H9 (cell line): ENCODE results near the gene FA2H. TPM values are rescaled to one million over a fixed set of nuclear protein-coding genes. Genes with fewer than 3 reads are reported as not detected.

Experiments
- DNase-seq: peaks from one replicate; pipeline ENCODE4 v3.0.0-alpha.2; 2017
- H2AFZ ChIP-seq: one replicate; pipeline ENCODE4 v1.6.1; 2013; ENCODE audit warnings: mild to moderate bottlenecking, low read length, control low read depth, moderate library complexity
- H2AK5ac ChIP-seq: 2 replicates; pipeline ENCODE4 v1.6.1; 2013; ENCODE audit warnings: low read length, control low read depth, mixed read lengths; ENCODE audit not compliant: insufficient read length
- H2BK120ac ChIP-seq: one replicate; pipeline ENCODE4 v1.6.1; 2013; ENCODE audit warnings: low read depth, mild to moderate bottlenecking, low read length, control low read depth, inconsistent platforms; ENCODE audit not compliant: poor library complexity, severe bottlenecking
- H2BK12ac ChIP-seq: 2 replicates; pipeline ENCODE4 v1.6.1; 2013; ENCODE audit warnings: low read length, control low read depth, mixed read lengths, low read depth; ENCODE audit not compliant: insufficient read length
- H2BK15ac ChIP-seq: 2 replicates; pipeline ENCODE4 v1.6.1; 2013; ENCODE audit warnings: low read depth, low read length, control low read depth
- H2BK20ac ChIP-seq: one replicate; pipeline ENCODE4 v1.6.1; 2013; ENCODE audit warnings: low read depth, mild to moderate bottlenecking, low read length, control low read depth, inconsistent platforms; ENCODE audit not compliant: poor library complexity, severe bottlenecking
- H2BK5ac ChIP-seq: 2 replicates; pipeline ENCODE4 v1.6.1; 2013; ENCODE audit warnings: low read length, control low read depth, mixed read lengths; ENCODE audit not compliant: insufficient read length
- H3K14ac ChIP-seq: 2 replicates; pipeline ENCODE4 v1.6.1; 2013; ENCODE audit warnings: low read length, control low read depth; ENCODE audit not compliant: insufficient read depth
- H3K18ac ChIP-seq: 2 replicates; pipeline ENCODE4 v1.6.1; 2013; ENCODE audit warnings: low read depth, mild to moderate bottlenecking, mixed read lengths, low read length, control low read depth; ENCODE audit not compliant: insufficient read length
- H3K23ac ChIP-seq: 2 replicates; pipeline ENCODE4 v1.6.1; 2013; ENCODE audit warnings: low read length, control low read depth, mixed read lengths, low read depth; ENCODE audit not compliant: insufficient read length
- H3K23me2 ChIP-seq: 2 replicates; pipeline ENCODE4 v1.6.1; 2013; ENCODE audit warnings: low read depth, mild to moderate bottlenecking, mixed read lengths, low read length, control low read depth; ENCODE audit not compliant: insufficient read length, poor library complexity, severe bottlenecking
- H3K27ac ChIP-seq: 2 replicates; pipeline ENCODE4 v1.5.1; 2013; ENCODE audit warnings: low read length, control low read depth, mixed read lengths, low read depth; ENCODE audit not compliant: insufficient read length
- H3K27me3 ChIP-seq: 2 replicates; pipeline ENCODE4 v1.6.1; 2013; ENCODE audit warnings: low read length, control low read depth, inconsistent platforms; ENCODE audit not compliant: insufficient read depth
- H3K4ac ChIP-seq: 2 replicates; pipeline ENCODE4 v1.6.1; 2013; ENCODE audit warnings: low read depth, mild to moderate bottlenecking, control low read depth, inconsistent platforms, low read length, moderate library complexity
- H3K4me1 ChIP-seq: 2 replicates; pipeline ENCODE4 v1.6.1; 2013; ENCODE audit warnings: low read length, control low read depth, inconsistent platforms; ENCODE audit not compliant: insufficient read depth
- H3K4me2 ChIP-seq: 2 replicates; pipeline ENCODE4 v1.6.1; 2013; ENCODE audit warnings: low read length, control low read depth, mixed read lengths; ENCODE audit not compliant: insufficient read length, insufficient read depth
- H3K56ac ChIP-seq: 2 replicates; pipeline ENCODE4 v1.6.1; 2013; ENCODE audit warnings: low read depth, mild to moderate bottlenecking, mixed read lengths, low read length, control low read depth; ENCODE audit not compliant: insufficient read length
- H3K79me1 ChIP-seq: 2 replicates; pipeline ENCODE4 v1.6.1; 2013; ENCODE audit warnings: low read depth, mild to moderate bottlenecking, moderate library complexity, low read length, control low read depth, inconsistent platforms; ENCODE audit not compliant: insufficient read depth, poor library complexity, severe bottlenecking
- H3K79me2 ChIP-seq: 2 replicates; pipeline ENCODE4 v1.6.1; 2013; ENCODE audit warnings: low read length, control low read depth, inconsistent platforms; ENCODE audit not compliant: insufficient read depth
- H3K9ac ChIP-seq: 2 replicates; pipeline ENCODE4 v1.6.1; 2013; ENCODE audit warnings: low read length, control low read depth, mixed read lengths; ENCODE audit not compliant: insufficient read length; ENCODE audit errors: extremely low read depth
- H3K9me3 ChIP-seq: one replicate; pipeline ENCODE4 v1.6.1; 2013; ENCODE audit warnings: low read depth, low read length, inconsistent platforms; ENCODE audit not compliant: control insufficient read depth
- H3T11ph ChIP-seq: one replicate; pipeline ENCODE4 v1.6.1; 2013; ENCODE audit warnings: mild to moderate bottlenecking, low read length, control low read depth, inconsistent platforms
- H4K20me1 ChIP-seq: one replicate; pipeline ENCODE4 v1.6.1; 2013; ENCODE audit not compliant: control insufficient read depth, insufficient read length, insufficient read depth
- H4K5ac ChIP-seq: 2 replicates; pipeline ENCODE4 v1.6.1; 2013; ENCODE audit warnings: low read depth, mild to moderate bottlenecking, mixed read lengths, low read length, control low read depth; ENCODE audit not compliant: insufficient read length
- H4K8ac ChIP-seq: replicated peaks from 2 replicates; pipeline ENCODE4 v1.6.1; 2013; ENCODE audit warnings: low read length, control low read depth, mixed read lengths, low read depth; ENCODE audit not compliant: insufficient read length
- H4K91ac ChIP-seq: 2 replicates; pipeline ENCODE4 v1.6.1; 2013; ENCODE audit warnings: low read depth, mild to moderate bottlenecking, moderate library complexity, mixed read lengths, low read length, control low read depth; ENCODE audit not compliant: insufficient read length
- H3K27ac Mint-ChIP-seq, 3 experiments: 2 replicates in 2 of 3; 3 replicates in 1 of 3; pipeline ENCODE4 v1.8.0; 2020 to 2021; ENCODE audit warnings: mixed read lengths in 3 of 3, mild to moderate bottlenecking in 1 of 3, moderate library complexity in 1 of 3
- H3K27me3 Mint-ChIP-seq: 2 replicates; pipeline ENCODE4 v1.8.0; 2021; ENCODE audit warnings: low read depth, mild to moderate bottlenecking, moderate library complexity, mixed read lengths
- H3K36me3 Mint-ChIP-seq, 3 experiments: 2 replicates in 2 of 3; 3 replicates in 1 of 3; pipeline ENCODE4 v1.8.0; 2020 to 2021; ENCODE audit warnings: low read depth in 3 of 3, mixed read lengths in 3 of 3; ENCODE audit not compliant: insufficient read depth in 1 of 3
- H3K4me1 Mint-ChIP-seq, 2 experiments: 2 replicates each; pipeline ENCODE4 v1.8.0; 2020; ENCODE audit warnings: mixed read lengths in 2 of 2
- H3K4me3 Mint-ChIP-seq, 2 experiments: 2 replicates in 1 of 2; 3 replicates in 1 of 2; pipeline ENCODE4 v1.8.0; 2020 to 2021; ENCODE audit warnings: mild to moderate bottlenecking in 2 of 2, mixed read lengths in 2 of 2, moderate library complexity in 1 of 2
- H3K9me3 Mint-ChIP-seq, 2 experiments: 2 replicates in 1 of 2; 3 replicates in 1 of 2; pipeline ENCODE4 v1.8.0; 2020; ENCODE audit warnings: mild to moderate bottlenecking in 2 of 2, mixed read lengths in 2 of 2, moderate library complexity in 1 of 2
- WGBS: extraction: QIAGEN DNeasy Blood & Tissue Kit; methylation state at CpG from one replicate; pipeline ENCODE4 v1.1.7; 2013; ENCODE audit warnings: missing lambda C conversion rate, low lambda C conversion rate, mixed read lengths; ENCODE audit not compliant: insufficient read length; ENCODE audit errors: extremely low coverage; 5-methylcytosine and 5-hydroxymethylcytosine counted together
- total RNA-seq: library from RNA; stranded (reverse); gene quantifications from 2 replicates; pipeline ENCODE4 v1.2.1, GENCODE V29; 2021
- TF ChIP-seq, protein P1 (sequence below): fragments of 200-600 bp; sonication (generic); conservative IDR thresholded peaks from 3 replicates; pipeline ENCODE4 v1.8.0; 2021; ENCODE audit warnings: antibody characterized with exemption, mild to moderate bottlenecking

The FA2H gene
- total RNA-seq, 1 experiment from 2014 or later: 25.1 TPM

GRCh38 chr16:74743045-74743667, 31.5 kb downstream of the FA2H start:
- Histone ChIP-seq H2AFZ (no peak overlapping the region), H3K4me2 (no peak overlapping the region), H4K8ac (no peak overlapping the region), H2BK12ac (no peak overlapping the region), H4K5ac (no peak overlapping the region), H3K9me3 (no peaks in the 10 kb centered on the region), H3K14ac (no peak overlapping the region), H3K79me1 (no peaks in the 10 kb centered on the region), H3K18ac (no peak overlapping the region), H2BK120ac (no peak overlapping the region), H3K56ac (no peak overlapping the region), H2BK5ac (no peak overlapping the region), H3K27ac (no peak overlapping the region), H3K4ac (no peak overlapping the region), H2BK15ac (no peak overlapping the region), H3K23ac (no peak overlapping the region), H3K79me2 (no peaks in the 10 kb centered on the region), H3T11ph (no peak overlapping the region), H4K91ac (peak overlapping the region; percentile 44), H4K20me1 (no peaks in the 10 kb centered on the region), H3K4me1 (no peaks in the 10 kb centered on the region), H3K27me3 (no peaks in the 10 kb centered on the region), H3K23me2 (peaks cover 4% of the 10 kb centered on the region), H3K9ac (no peak overlapping the region), H2BK20ac (no peak overlapping the region), H2AK5ac (no peak overlapping the region)
- TF ChIP-seq, protein P1, sequence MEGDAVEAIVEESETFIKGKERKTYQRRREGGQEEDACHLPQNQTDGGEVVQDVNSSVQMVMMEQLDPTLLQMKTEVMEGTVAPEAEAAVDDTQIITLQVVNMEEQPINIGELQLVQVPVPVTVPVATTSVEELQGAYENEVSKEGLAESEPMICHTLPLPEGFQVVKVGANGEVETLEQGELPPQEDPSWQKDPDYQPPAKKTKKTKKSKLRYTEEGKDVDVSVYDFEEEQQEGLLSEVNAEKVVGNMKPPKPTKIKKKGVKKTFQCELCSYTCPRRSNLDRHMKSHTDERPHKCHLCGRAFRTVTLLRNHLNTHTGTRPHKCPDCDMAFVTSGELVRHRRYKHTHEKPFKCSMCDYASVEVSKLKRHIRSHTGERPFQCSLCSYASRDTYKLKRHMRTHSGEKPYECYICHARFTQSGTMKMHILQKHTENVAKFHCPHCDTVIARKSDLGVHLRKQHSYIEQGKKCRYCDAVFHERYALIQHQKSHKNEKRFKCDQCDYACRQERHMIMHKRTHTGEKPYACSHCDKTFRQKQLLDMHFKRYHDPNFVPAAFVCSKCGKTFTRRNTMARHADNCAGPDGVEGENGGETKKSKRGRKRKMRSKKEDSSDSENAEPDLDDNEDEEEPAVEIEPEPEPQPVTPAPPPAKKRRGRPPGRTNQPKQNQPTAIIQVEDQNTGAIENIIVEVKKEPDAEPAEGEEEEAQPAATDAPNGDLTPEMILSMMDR: no peak
- H3K27me3 Mint-ChIP-seq: no peaks in the 10 kb centered on the region; the same call in 1 of the 2 replicates
- no peak for DNase-seq
- H3K4me3 Mint-ChIP-seq: no peak overlapping the region
- H3K36me3 Mint-ChIP-seq: no peaks in the 10 kb centered on the region; a peak in 2 of 7 replicates
- H3K9me3 Mint-ChIP-seq: peaks cover 0 to 1% of the 10 kb centered on the region in 2 experiments; a peak in 1 of 5 replicates
- peaks cover 26 to 35% of the 10 kb centered on the region in 2 experiments for H3K4me1 Mint-ChIP-seq
- WGBS: no CpG with 5 or more reads among the region's 8 CpGs
- no peak overlapping the region for H3K27ac Mint-ChIP-seq
